ENCODE data around the gene CRY2.
"Not testable (repeated sequence)": the region's sequence is repeated elsewhere in the genome, so short reads cannot be mapped to it uniquely, and the experiment has no call there.

GRCh38 chr11:45905576-45905975 lies 58.3 kb downstream of the CRY2 start:
- TF ChIP-seq, protein P1, sequence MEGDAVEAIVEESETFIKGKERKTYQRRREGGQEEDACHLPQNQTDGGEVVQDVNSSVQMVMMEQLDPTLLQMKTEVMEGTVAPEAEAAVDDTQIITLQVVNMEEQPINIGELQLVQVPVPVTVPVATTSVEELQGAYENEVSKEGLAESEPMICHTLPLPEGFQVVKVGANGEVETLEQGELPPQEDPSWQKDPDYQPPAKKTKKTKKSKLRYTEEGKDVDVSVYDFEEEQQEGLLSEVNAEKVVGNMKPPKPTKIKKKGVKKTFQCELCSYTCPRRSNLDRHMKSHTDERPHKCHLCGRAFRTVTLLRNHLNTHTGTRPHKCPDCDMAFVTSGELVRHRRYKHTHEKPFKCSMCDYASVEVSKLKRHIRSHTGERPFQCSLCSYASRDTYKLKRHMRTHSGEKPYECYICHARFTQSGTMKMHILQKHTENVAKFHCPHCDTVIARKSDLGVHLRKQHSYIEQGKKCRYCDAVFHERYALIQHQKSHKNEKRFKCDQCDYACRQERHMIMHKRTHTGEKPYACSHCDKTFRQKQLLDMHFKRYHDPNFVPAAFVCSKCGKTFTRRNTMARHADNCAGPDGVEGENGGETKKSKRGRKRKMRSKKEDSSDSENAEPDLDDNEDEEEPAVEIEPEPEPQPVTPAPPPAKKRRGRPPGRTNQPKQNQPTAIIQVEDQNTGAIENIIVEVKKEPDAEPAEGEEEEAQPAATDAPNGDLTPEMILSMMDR (IDR thresholded peaks at IDR 0.05), result not testable (repeated sequence)
- TF ChIP-seq ZFX (IDR thresholded peaks at IDR 0.05; ENCODE audit: borderline replicate concordance), result not testable (repeated sequence)
